ENCODE results near the gene TMCC2. TPM values are rescaled to one million over a fixed set of nuclear protein-coding genes. Genes with fewer than 3 reads are reported as not detected.
"Not testable (repeated sequence)": the region's sequence is repeated elsewhere in the genome, so short reads cannot be mapped to it uniquely, and the experiment has no call there.

Gene TMCC2
- total RNA-seq (2021; ENCODE audit: unreplicated experiment) (3.1 TPM), Bru-seq, nascent RNA (percentile 32 among the genes with signal in this experiment), BruChase-seq, experiment 1, labeled RNA remaining after a 2-hour chase (percentile 34 among the genes with signal in this experiment), BruChase-seq, experiment 2, labeled RNA remaining after a 6-hour chase (percentile 35 among the genes with signal in this experiment)
- 4.6 TPM for polyA plus RNA-seq (2012; ENCODE audit: insufficient read length)
- long read RNA-seq, transcript TMCC2-203 (5 exons, 3,738 nt), result major isoform, 6 of 8 reads
- long read RNA-seq, partial matches to known transcripts, result 2 of 8 reads
- long read RNA-seq, other reads (novel, unspliced or antisense), result 0 of 8 reads

DNA sequence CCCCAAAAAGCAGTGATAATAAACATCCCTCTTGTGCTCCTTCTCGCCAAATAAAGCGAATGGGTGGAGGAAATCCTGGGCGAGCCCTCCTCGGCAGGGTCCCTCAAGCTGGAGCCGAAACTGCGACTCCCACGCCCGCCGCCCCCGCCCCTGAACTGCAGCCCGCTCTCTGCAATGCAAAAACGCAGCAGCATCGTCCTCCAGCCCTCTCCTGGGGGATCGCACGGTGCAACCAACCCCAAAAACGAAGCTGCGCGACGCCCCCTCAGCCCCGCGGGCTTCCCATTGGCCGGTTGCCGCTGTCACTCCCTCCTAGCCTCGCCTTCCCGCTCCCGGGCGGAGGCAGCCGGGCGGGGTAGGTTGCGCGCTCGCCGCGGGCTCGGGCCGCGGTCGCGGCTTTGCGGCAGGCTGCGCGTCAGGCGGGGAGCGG lies at the start of gene TMCC2:
TSS of gene TMCC2 (plus strand) at position 363 of the 430 bp plus-strand sequence. CDS start 619 bp downstream, outside the sequence.
- CTCF ChIA-PET, result interaction anchor here (0.7 to 3.0 kb wide), 3 partner anchors 28 to 127 kb away, joined by 3 to 28 read pairs (median 4); no protein-coding TSS in a partner anchor

GRCh38 chr1:205179842-205180241 lies 47.9 kb upstream of the TMCC2 start:
- Histone ChIP-seq H3K9me3 (ENCODE audit: control insufficient read depth, insufficient read depth, low read depth, low read length) (no peaks in the 10 kb centered on the region), H3K27me3 (ENCODE audit: control insufficient read depth, insufficient read depth, low read length) (no peaks in the 10 kb centered on the region), H3K36me3 (ENCODE audit: control insufficient read depth, insufficient read depth, low read length) (no peaks in the 10 kb centered on the region), H3K4me3 (ENCODE audit: low read depth in 2 of 2, low read length in 2 of 2) (no peak overlapping the region), H3K27ac (ENCODE audit: low read length) (no peak overlapping the region), H3K4me1 (ENCODE audit: control insufficient read depth, insufficient read depth, low read length) (peaks cover 10% of the 10 kb centered on the region)
- CTCF ChIA-PET, result interaction anchor here (0.6 kb wide), 1 partner anchor 101 kb away, joined by 4 read pairs; no protein-coding TSS in a partner anchor
- DNase-seq (ENCODE audit: low read depth, low spot score) (no peak), ATAC-seq (no peak)
- POLR2A ChIA-PET, result no interaction called here
- no TSS peak for BruUV-seq (replicated peaks)
- intact Hi-C loops (cut with micrococcal nuclease; ENCODE audit: unreplicated experiment) (no loop called here), in situ Hi-C loops (cut with HindIII; ENCODE audit: low pct_unique_long_range_greater_than_20kb, low sequenced_read_pairs) (no loop called here)
- TF ChIP-seq, protein P1, sequence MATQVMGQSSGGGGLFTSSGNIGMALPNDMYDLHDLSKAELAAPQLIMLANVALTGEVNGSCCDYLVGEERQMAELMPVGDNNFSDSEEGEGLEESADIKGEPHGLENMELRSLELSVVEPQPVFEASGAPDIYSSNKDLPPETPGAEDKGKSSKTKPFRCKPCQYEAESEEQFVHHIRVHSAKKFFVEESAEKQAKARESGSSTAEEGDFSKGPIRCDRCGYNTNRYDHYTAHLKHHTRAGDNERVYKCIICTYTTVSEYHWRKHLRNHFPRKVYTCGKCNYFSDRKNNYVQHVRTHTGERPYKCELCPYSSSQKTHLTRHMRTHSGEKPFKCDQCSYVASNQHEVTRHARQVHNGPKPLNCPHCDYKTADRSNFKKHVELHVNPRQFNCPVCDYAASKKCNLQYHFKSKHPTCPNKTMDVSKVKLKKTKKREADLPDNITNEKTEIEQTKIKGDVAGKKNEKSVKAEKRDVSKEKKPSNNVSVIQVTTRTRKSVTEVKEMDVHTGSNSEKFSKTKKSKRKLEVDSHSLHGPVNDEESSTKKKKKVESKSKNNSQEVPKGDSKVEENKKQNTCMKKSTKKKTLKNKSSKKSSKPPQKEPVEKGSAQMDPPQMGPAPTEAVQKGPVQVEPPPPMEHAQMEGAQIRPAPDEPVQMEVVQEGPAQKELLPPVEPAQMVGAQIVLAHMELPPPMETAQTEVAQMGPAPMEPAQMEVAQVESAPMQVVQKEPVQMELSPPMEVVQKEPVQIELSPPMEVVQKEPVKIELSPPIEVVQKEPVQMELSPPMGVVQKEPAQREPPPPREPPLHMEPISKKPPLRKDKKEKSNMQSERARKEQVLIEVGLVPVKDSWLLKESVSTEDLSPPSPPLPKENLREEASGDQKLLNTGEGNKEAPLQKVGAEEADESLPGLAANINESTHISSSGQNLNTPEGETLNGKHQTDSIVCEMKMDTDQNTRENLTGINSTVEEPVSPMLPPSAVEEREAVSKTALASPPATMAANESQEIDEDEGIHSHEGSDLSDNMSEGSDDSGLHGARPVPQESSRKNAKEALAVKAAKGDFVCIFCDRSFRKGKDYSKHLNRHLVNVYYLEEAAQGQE (IDR thresholded peaks at IDR 0.05; ENCODE audit: insufficient read depth in 1 of 2, low read depth in 2 of 2, low read length in 1 of 2), result no peak
- TF ChIP-seq, protein P2, sequence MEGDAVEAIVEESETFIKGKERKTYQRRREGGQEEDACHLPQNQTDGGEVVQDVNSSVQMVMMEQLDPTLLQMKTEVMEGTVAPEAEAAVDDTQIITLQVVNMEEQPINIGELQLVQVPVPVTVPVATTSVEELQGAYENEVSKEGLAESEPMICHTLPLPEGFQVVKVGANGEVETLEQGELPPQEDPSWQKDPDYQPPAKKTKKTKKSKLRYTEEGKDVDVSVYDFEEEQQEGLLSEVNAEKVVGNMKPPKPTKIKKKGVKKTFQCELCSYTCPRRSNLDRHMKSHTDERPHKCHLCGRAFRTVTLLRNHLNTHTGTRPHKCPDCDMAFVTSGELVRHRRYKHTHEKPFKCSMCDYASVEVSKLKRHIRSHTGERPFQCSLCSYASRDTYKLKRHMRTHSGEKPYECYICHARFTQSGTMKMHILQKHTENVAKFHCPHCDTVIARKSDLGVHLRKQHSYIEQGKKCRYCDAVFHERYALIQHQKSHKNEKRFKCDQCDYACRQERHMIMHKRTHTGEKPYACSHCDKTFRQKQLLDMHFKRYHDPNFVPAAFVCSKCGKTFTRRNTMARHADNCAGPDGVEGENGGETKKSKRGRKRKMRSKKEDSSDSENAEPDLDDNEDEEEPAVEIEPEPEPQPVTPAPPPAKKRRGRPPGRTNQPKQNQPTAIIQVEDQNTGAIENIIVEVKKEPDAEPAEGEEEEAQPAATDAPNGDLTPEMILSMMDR (IDR thresholded peaks at IDR 0.05), result no peak
- no peak for TF ChIP-seq SIN3A (IDR thresholded peaks at IDR 0.05; ENCODE audit: borderline replicate concordance, insufficient read depth, low read depth, low read length)
- no peak for TF ChIP-seq POLR2AphosphoS5 (IDR thresholded peaks at IDR 0.05; ENCODE audit: low read depth, low read length)
- TF ChIP-seq TCF7L2 (IDR thresholded peaks at IDR 0.05; ENCODE audit: low read depth, low read length), result no peak

More for the DNA sequence above, at the start of gene TMCC2:
- Histone ChIP-seq H3K36me3 (ENCODE audit: control insufficient read depth, insufficient read depth, low read length) (no peaks in the 10 kb centered on the region), H3K4me1 (ENCODE audit: control insufficient read depth, insufficient read depth, low read length) (peaks cover 9% of the 10 kb centered on the region), H3K9me3 (ENCODE audit: control insufficient read depth, insufficient read depth, low read depth, low read length) (no peaks in the 10 kb centered on the region), H3K27me3 (ENCODE audit: control insufficient read depth, insufficient read depth, low read length) (no peaks in the 10 kb centered on the region; the same call in 1 of the 2 replicates), H3K4me3 (ENCODE audit: low read depth in 2 of 2, low read length in 2 of 2) (peak within 1 kb of the TSS; percentile 70 to 74), H3K27ac (ENCODE audit: low read length) (peak within 1 kb of the TSS; percentile 65; the same call in 1 of the 2 replicates)
- POLR2A ChIA-PET, result interaction anchor here (0.6 kb wide), 1 partner anchor 54 kb away, joined by 11 read pairs; no protein-coding TSS in a partner anchor
- intact Hi-C loops (cut with micrococcal nuclease; ENCODE audit: unreplicated experiment) (loop anchor here (5.0 kb wide), 1 partner anchor 105 kb away; the partner anchor contains the start of gene RBBP5), in situ Hi-C loops (cut with HindIII; ENCODE audit: low pct_unique_long_range_greater_than_20kb, low sequenced_read_pairs) (no loop called here)
- TF ChIP-seq SIN3A (IDR thresholded peaks at IDR 0.05; ENCODE audit: borderline replicate concordance, insufficient read depth, low read depth, low read length), result no peak
- TF ChIP-seq, protein P1 (IDR thresholded peaks at IDR 0.05; ENCODE audit: insufficient read depth in 1 of 2, low read depth in 2 of 2, low read length in 1 of 2), result 0 out of 4 replicates have a peak, but pooled peaks of 1 of the 2 experiments have one; percentile 39
- no peak for DNase-seq (ENCODE audit: low read depth, low spot score)
- no TSS peak for BruUV-seq (replicated peaks)
- ATAC-seq, result peak; percentile 96

DNA sequence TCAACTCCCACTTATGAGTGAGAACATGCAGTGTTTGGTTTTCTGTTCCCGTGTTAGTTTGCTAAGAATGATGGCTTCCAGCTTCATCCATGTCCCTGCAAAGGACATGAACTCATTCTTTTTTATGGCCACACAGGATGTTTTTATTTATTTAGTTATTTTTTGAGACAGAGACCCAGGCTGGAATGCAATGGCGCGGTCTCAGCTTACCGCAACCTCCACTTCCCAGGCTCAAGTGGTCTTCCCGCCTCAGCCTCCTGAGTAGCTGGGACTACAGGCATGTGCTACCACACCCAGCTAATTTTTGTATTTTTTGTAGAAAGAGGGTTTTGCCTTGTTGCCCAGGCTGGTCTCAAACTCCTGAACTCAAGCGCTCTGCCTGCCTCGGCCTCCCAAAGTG lies 47.4 kb upstream of the TMCC2 start:
- DNase-seq (ENCODE audit: low read depth, low spot score); H3K4me1 ChIP-seq (ENCODE audit: control insufficient read depth, insufficient read depth, low read length); intact Hi-C loops (cut with micrococcal nuclease; ENCODE audit: unreplicated experiment); CTCF ChIA-PET; H3K36me3 ChIP-seq (ENCODE audit: control insufficient read depth, insufficient read depth, low read length); H3K27ac ChIP-seq (ENCODE audit: low read length); ATAC-seq; POLR2A ChIA-PET; BruUV-seq (replicated peaks); H3K9me3 ChIP-seq (ENCODE audit: control insufficient read depth, insufficient read depth, low read depth, low read length); H3K4me3 ChIP-seq (ENCODE audit: low read depth in 2 of 2, low read length in 2 of 2); H3K27me3 ChIP-seq (ENCODE audit: control insufficient read depth, insufficient read depth, low read length); in situ Hi-C loops (cut with HindIII; ENCODE audit: low pct_unique_long_range_greater_than_20kb, low sequenced_read_pairs): not testable (repeated sequence)
